ENCODE measurements around the gene DBN1.
A peak's percentile ranks its signal among the peaks of the same experiment; 100 is the strongest.

Gene DBN1

DNA sequence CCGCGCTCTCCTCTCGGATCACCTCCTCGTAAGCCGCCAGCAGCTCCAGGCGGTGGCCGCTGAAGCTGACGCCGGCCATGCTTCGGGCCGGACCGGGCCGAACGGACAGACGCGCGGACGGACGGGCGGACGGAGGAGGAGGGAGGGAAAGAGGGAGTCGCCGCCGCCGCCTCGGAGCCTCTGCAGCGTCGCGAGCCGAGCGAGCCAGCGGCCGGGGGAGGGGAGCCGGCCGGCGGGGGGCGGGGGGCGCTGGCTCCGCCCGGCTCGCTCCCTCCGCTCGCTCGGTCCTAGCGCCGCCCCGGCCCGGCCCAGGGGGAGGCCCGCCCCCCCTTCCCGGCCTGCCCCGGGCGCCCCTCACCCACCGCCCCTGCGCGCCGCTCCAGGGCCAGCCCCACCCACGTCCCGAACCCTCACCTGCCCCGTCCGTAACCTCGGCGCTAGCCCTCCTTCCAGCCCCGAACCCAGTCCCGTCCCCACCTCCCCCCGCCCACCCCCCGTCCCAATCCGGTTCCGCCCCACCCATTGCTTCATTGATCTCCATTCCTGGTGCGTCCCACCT is at the start of gene DBN1:
TSS of gene DBN1 (minus strand) at position 192 of the 559 bp plus-strand sequence. CDS start at position 79, 113 bp downstream.
- peak; percentile 74 for DNase-seq

DNA sequence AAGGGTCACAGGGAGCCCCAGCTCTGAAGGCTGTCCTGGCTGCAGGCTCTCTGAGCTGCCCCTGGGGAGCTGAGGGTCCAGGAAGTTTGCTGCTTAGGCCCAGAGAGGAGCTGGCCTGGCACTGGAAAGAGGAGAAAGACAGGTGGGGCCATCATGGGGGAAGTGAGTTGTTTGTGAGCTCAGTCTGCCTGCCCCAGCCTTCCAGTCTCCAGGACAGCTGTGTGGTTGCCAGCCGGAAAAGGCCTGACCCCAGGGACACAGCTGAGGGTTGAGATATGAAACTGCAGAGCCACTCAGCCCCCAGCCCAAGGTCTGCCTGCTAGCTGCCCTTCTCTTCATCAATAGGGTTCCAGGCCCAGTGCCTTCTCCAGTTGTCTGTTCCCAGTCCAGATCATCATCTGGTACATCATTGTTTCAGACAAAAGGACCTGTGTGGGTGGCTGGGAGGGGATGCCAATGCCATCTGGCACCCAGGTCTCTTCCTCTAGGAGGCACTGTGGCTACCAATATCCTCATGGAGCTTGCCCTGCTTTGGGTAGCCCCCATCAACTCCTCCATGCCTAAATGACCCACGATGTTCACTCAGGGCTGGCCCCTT is 47.6 kb upstream of the DBN1 start:
- DNase-seq, result no peak

DNA sequence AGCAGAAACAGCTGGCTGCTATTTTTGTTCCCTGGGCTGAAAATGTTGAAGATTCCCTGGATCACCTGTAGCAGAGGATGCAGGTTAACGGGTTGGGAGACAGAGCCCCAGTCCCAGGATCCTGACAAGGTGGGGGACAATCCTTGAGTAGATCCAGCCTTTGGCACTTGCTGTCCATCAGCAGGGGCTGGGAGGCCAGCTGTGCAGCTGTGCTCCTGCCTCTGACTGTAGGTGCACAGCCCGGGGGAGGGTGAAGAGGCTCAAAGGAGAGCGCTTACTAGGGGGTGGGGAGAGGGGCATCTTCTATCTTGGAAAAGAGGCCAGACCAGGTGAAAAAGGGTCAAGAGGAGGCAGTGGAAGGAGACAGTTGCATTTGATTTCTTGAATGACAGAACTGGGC is 46.8 kb upstream of the DBN1 start:
- DNase-seq, result no peak

DNA sequence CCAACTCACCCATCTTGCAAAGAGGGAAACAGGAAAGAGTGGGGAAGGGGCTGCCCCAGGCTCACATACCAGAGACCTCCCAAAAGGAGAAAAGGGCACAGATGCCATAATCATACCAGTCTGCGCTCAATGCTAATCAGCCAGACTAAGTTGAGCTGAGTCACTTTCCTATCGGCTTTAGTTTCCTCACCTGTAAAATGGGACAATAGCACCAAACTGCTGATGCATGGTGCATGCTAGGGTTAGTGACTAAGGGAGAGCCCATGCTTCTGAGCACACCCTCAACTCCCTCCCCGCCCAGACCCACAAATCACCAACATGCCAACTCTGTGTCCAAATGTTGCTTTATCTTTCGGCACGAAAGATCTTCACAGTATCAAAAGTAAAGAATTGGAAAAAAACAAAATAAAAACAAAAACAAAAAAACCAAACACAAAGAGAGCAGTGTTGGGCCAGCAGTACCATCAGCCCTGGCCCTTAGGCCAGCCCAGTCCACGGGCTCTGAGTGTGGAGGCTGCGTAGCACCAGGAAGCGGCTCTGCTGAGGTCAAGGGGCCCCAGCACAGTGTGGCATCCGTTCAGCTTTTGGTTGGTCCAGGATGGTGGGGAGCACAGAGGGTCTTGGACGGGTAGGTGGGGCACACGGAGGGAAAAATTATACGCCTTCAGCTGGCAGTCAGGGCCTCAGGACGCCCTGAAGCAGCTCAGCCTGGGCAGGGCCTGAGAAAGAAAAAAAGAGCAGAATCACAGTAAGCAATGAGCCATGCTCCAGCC is 46.2 kb upstream of the DBN1 start:
- no peak for DNase-seq

DNA sequence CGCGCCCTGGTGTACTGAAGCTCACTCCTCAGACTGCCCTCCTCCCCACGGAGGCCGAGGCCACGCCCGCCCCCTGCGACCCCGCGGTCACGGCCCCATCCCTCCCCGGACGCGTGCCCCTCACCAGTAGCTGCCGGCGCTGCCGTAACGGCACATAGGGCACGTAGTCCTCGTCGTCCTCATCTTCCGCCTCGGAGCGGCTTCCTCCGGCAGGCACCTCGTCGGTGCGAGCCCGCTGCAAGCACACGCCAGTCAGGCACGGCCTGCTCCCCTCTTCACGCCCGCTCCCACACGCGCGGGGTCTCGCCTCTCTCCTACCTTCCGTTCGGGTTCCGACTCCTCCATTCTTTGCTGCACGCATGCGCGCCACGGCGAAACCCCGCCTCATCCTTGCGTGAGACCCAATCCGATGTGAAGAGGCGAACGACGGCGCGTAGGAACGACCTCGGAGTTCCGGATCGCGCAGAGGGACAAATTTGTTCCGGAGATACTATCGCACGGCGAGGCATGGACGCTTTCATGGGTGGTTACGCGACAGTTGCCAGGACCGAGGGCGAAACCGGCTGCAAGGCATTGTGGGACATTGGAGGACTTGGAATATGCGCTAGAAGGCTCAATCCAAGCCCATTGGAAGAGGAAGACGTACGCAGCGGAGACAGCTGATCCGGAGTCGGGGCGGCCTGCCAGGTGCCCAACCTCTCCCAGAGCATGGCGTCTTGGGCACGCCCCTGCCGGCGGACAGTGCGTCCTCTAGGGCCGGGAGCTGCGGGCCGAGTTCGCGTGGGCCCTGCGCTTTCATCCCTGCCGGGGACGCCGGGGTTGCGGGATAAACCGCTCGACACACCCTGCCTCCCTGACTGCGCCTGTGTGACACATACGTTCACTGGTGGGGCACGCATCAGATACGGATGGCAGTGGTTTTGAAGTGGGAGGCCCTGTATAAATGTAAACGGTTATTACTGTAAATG is 43.5 kb upstream of the DBN1 start, which contains the start of gene DDX41:
TSS of gene DDX41 (minus strand) at position 361 of the 968 bp plus-strand sequence. CDS start at position 345, 16 bp downstream.
- DNase-seq, result peak; percentile 99

DNA sequence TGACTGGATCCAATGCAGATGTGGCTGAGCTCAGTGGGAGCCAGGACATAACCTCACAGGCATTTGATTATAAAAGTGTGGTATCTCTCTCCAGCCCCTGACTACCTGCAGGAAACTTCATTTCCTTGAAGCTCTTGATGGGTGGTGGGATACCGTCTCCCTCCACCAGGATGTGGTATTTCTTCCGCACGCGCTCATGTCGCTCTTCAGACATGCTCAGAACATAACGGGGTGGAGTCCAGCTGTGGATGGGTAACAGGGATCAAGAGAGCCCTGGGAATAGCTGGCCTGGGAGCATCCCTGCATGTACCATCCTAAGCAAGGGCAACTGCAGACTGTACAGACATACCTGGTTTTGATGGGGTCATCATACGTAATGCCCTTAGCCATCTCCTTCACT is 42.1 kb upstream of the DBN1 start:
- no peak for DNase-seq

DNA sequence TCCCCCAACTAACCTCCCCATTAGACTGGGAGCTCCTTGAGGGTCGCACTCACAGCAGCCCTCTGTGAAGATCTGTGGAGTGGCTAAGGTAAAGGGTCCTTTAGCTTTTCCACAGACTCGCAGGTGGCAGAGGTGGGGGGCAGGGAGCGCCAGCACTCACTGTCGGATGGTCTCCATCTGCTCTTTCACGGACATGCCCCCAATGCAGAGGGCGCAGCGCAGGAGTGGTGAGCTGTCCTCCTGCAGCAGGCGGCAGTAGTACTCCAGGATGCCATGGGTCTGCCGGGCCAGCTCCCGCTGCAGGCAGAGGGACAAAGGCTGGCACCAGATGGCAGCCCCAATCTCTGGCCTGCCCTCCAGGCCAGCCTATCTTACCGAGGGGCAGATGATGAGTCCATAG is 41.1 kb upstream of the DBN1 start:
- no peak for DNase-seq

DNA sequence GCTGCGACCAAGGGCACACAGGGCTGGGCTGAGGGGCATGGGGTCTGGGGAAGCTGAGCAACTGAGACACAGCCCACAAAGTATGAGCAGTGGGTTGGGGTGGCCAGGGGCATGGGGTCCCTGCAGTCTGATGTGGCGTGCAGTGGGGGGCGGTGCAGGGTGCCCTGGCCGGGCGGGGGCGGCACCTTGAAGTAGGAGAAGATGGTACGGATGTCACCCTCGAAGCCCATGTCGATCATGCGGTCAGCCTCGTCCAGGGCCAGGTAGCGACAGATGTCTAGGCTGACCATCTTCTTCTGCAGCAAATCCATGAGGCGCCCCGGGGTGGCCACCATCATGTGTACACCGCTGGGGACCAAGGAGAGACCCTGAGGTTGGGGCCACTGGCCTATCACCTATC is 40.1 kb upstream of the DBN1 start:
- no peak for DNase-seq

DNA sequence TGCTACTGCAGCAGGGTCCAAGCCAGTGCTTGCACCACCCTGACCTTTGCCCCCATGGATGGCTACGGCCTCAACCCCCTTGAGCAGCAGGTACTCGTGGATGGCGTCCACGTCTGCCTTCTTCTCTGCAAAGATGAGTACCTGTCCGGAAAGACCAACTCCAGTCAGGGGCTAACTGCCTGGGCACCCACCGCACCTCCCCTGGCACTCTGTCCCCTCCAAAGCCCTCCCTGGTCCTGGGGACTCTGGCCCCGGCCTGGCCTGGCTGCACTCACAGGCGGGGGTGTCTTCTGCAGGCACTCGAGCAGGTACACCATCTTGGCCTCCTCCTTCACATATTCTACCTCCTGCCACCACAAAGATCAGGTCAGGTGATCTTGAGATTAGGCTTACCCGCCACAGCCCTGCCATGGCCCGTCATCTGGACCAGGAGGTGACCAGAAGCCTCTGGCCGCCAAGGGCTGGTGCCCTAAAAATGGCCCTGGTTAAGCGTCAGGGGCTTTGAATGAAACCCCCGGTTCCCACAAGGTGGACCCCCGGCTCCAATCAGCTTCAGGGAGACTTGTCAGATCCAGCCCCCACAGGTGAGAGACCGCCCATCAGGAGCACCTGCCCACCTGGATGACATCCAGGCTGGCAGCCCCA is 39.4 kb upstream of the DBN1 start:
- no peak for DNase-seq

DNA sequence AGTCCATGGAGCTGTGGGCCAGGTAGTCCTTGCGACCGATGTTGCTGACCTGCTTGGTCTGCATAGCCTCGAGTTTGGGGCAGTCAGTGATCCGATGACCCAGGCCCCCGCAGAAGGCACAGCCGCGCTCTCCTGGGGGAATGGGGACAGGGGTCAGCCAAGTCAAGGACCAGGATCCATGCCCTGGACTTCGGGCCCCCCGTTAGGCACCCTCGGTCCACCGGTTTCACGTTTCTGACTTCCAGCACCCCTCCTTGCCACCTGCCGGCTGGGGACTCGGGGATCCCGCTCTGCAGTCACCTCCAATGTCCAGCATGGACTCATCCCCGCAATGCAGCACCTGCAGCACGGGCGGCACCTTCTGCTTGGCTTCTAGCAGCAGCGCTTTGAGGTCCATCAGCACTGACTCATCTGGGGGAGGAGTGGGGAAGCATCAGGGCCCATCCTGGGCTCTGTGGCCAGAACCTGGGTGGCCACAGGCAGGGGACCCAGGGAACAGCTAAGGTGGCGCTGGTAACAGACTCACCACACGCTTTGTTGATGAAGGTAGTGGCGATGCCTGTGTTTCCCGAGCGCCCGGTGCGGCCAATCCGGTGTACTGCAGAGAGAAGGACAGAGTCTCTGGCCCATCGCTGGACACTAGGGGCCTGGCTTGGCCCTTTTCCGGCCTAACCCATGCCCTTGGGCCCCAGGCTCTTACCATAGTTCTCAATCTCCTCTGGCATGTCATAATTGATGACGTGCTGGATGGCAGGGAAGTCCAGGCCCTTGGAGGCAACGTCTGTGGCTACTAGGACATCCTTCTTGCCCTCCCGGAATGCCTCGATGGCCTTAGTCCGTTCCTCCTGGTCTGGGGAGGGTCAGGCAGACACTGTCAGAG is 38.6 kb upstream of the DBN1 start:
- no peak for DNase-seq

DNA sequence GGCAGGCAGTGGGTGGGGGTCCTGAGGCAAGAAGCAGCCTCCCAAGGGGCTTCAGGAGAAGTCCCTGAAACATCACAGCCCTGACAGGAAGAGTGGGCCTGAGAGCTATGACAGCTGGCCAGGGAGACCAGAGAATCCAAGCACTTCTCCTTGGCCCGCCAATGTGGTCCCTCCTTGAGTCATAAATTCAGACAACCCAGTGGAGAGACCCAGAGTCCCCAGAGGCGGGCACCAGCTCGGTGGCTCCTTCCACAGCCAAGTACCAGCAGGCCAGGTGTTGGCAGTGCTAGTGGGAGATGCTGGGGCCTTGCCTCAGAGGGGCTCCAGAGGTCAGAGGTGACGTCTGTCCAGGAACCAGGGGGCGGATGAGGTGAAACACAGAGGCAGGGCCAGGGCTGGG is 37.7 kb upstream of the DBN1 start:
- no peak for DNase-seq

DNA sequence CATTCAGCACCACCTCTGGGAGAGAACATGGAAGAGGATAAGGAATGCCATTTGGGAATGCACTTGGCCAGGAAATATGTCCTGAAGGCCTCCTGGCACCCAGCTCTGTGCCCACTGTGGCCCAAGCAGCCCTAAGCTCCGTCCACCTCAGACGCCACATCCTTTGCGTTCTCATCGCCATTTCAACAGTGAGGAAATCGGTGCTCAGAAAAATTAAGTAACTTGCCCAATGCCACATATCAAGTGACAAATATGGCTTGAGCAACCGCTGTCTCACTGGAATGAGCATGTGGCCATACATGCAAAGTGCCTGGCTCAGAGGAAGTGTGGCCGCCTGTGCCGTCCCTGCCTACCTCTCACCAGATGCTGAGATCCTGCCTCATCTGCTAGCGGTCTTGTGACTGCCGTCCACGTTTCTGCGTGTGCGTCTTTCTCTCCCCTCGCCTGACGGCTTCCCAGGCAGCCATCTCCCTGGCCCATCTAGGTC is 37.2 kb upstream of the DBN1 start:
- no peak for DNase-seq

DNA sequence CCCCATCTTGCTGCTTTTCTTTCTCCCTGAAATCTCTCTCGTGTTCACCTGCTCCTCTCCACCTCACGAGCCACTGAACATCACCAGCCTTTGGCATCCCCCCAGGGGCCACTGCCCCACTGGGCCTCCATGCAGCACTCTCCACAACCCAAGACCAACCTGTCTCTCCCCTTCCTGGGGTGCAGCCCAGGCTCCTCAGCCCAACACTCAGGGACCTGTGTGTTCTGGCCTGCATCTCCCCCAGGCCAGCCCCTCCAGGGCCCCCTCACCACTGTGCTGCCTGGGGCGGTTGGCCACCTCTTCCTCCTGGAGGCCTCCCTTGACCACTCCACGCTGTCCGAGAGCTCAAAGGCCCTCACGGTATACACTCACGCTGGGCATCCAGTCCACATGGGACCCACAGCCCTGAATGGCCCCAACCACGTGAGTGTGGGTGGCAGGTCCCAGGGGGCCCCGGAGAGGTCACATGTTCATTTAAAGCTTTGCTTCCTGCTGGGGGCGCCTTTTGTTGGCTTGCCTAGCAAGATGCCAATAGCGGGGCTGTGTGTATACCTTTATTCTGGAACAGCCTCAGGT is 36.6 kb upstream of the DBN1 start:
- no peak for DNase-seq

DNA sequence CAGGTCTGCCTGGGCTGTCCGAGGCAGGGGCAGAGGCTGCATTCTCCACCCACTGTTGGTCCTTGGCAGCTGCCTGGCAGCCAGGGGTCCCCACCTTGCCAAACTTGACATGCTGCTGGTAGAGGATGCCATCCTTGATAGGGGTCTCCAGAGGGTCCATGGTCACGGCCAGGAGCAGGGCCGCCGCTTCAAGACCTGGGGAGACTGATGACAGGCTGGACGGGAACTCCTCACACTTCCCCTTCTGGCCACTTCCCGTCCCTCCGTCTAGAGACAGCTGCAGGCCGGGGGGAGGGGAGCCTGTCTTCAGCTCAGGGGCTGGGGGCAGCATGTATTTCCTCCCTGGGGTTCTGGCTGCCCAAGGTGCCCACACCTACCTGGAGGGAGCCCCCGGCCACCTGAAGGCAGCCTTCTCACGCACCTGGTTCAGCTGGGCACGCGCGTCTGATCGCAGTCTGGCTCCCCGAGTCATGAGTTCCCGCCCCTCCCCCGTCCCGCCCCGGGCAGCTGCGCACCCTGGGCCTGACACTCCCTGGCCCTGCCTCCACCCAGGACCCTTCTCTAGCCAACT is 36.0 kb upstream of the DBN1 start, which contains the start of gene DOK3:
TSS of gene DOK3 (minus strand) at position 446 of the 571 bp plus-strand sequence. CDS start at position 160, 286 bp downstream.
- no peak for DNase-seq

DNA sequence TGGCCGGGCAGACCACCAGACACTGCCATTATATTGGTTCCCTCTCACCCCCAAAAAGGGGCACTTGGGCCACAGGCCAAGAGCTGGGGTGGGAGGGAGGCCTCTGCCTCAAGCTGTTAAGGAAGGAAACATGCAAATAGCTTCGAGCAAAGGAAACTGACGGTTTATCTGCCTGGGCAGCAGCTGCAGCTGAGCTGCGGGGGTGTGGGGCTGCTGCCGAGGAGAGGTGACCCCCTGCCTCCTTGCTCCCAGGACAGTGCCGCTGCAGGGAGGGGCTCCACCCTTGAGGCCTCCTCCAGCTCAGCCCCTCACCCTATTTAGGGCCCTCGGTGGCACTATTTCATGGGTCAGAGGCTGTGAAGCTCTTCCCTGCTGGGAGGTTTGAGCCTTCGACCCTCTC is 35.4 kb upstream of the DBN1 start:
- DNase-seq, result no peak

DNA sequence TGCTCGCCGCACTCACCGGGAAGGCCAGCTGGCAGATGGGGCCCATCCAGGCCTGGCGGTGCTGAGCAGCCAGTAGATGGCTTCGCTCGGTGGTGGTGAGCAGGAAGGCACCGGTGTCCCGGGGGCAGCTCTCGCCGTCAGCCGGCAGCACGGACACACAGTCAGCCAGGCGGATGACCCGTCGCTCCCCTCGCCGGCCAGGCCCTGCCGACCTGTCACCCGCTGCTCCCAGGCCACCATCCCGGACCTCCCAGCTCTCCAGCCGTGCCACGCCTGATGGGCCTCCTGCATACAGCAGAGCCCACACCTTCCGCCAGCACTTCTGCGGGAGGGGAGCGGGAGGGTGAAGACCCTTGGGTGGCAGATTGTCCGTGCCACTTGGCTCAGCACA is 34.8 kb upstream of the DBN1 start:
- no peak for DNase-seq

DNA sequence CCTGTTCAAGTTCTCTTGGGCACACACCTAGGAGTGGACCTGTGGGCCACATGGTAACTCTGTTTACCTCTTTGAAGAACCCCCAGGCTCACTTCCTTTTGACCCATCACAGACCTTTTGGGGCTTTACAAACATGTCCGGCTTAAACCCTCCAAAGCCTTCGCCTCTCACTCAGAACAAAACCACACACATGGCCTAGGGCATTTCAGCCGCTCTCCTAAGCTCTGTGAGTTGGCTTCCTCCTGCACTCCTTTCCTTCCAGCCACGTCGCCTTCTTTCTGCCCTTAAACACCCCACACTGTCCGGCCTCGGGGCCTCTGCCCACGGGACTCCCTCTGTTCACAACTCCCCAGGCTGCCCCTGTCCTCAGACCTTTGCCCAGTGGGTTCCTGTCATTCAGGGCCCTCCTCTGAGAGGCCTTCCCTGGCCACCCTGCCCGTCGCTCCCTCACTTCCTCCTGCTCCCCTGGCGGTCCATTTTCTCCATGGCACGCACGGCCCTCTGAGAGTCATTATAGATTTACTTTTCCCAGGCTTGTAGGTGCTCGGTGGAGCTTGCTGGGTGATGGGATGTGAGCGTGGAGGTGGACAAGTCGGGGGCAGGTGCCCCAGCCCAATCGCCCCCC is 34.3 kb upstream of the DBN1 start:
- DNase-seq, result no peak

DNA sequence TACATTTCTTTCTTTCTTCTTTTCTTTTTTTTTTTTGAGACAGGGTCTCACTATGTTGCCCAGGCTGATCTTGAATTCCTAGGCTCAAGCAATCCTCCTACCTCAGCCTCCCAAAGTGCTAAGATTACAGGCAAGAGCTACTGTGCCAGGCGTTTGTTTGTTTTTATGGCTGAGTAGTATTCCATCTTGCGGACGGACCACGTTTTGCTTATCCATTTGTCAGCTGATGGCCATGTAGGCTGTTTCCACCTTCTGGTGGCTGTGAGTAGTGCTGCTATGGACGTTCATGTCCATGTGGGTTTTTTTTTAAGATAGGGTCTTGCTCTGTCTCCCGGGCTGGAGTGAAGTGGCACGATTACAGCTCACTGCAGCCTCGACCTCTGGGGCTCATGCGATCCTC is 33.7 kb upstream of the DBN1 start:
- no peak for DNase-seq

DNA sequence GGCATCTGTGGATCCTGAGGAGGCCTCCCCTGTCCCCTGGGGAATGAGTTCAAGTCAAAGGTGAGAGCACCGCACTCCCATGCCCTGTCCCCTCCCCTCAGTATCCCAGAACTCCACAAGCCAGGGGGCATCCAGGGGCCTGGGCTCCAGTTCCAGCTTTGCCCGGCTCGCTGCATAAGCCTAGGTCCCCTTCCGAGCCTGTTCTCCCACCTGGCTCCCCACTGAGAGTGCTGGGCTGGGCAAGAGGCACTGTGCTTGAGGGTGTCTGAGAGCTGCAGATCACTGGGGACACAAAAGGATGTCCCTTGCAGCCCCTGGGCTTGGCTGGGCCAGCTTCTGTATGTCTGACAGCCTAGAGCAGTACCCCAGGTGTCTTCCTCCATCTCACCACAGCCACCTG is 31.6 kb upstream of the DBN1 start:
- no peak for DNase-seq
